WTC11 (cell line): ENCODE data around the gene CTCF. TPM values are rescaled to one million over a fixed set of nuclear protein-coding genes. Genes with fewer than 3 reads are reported as not detected.

Experiments
- ATAC-seq: fragments of 200-7000 bp; cut with Tn5 transposase; 2 replicates; pipeline ENCODE4 v1.10.0; 2021; ENCODE audit warnings: mild to moderate bottlenecking, moderate library complexity
- CTCF ChIA-PET: fragments of 300-600 bp; sonication (Branson Sonifier 250); formaldehyde crosslinking; loops from one replicate; lab custom pipeline; 2021; ENCODE audit warnings: antibody characterized with exemption; lab: Charles Lee
- POLR2A ChIA-PET: fragments of 350-600 bp; sonication (Branson Sonifier 250); formaldehyde crosslinking; loops from one replicate; lab custom pipeline; 2021; ENCODE audit warnings: antibody characterized with exemption; lab: Charles Lee
- DNase-seq: peaks from one replicate; pipeline ENCODE4 v3.0.0; 2021; ENCODE audit warnings: low spot score
- H3K27ac Mint-ChIP-seq: 2 replicates; pipeline ENCODE4 v1.8.0; 2021; ENCODE audit warnings: mixed read lengths
- H3K27me3 Mint-ChIP-seq: 2 replicates; pipeline ENCODE4 v1.8.0; 2021; ENCODE audit warnings: low read depth, mild to moderate bottlenecking, moderate library complexity, mixed read lengths
- H3K36me3 Mint-ChIP-seq: 2 replicates; pipeline ENCODE4 v1.8.0; 2021; ENCODE audit warnings: mixed read lengths
- H3K4me1 Mint-ChIP-seq: 2 replicates; pipeline ENCODE4 v1.8.0; 2022; ENCODE audit warnings: mixed read lengths
- H3K4me3 Mint-ChIP-seq: 2 replicates; pipeline ENCODE4 v1.8.0; 2021; ENCODE audit warnings: mild to moderate bottlenecking, moderate library complexity, mixed read lengths
- H3K9me3 Mint-ChIP-seq: 2 replicates; pipeline ENCODE4 v1.8.0; 2021; ENCODE audit warnings: mixed read lengths
- CBFB ChIP-seq: sonication (generic); formaldehyde crosslinking; IDR thresholded peaks from 2 replicates; pipeline ENCODE4 v1.8.1; 2022; ENCODE audit warnings: mild to moderate bottlenecking, low read depth, missing genetic modification reagents
- CDX4 ChIP-seq: fragments of 250-450 bp; sonication (Bioruptor Pico); IDR thresholded peaks from 2 replicates; pipeline ENCODE4 v1.9.0; 2021; ENCODE audit warnings: moderate library complexity, mild to moderate bottlenecking, inconsistent platforms, borderline replicate concordance
- ESRRA ChIP-seq: sonication (generic); formaldehyde crosslinking; IDR thresholded peaks from 2 replicates; pipeline ENCODE4 v1.8.1; 2022; ENCODE audit warnings: mild to moderate bottlenecking, missing genetic modification reagents, borderline replicate concordance
- FOXP1 ChIP-seq: sonication (generic); formaldehyde crosslinking; IDR thresholded peaks from 2 replicates; pipeline ENCODE4 v1.8.0; 2022; ENCODE audit warnings: missing genetic modification reagents, mild to moderate bottlenecking, moderate library complexity, borderline replicate concordance
- GTF2I ChIP-seq: fragments of 250-450 bp; sonication (Bioruptor Pico); conservative IDR thresholded peaks from 2 replicates; pipeline ENCODE4 v1.4.0; 2021; ENCODE audit warnings: mild to moderate bottlenecking
- HMGA2 ChIP-seq: fragments of 250-450 bp; sonication (Bioruptor Pico); IDR thresholded peaks from 2 replicates; pipeline ENCODE4 v1.4.0; 2021; ENCODE audit warnings: mild to moderate bottlenecking, moderate library complexity
- IRF2 ChIP-seq: sonication (generic); formaldehyde crosslinking; IDR thresholded peaks from 2 replicates; pipeline ENCODE4 v1.8.0; 2022; ENCODE audit warnings: low read depth, missing genetic modification reagents, borderline replicate concordance
- KAT7 ChIP-seq: sonication (generic); formaldehyde crosslinking; IDR thresholded peaks from 2 replicates; pipeline ENCODE4 v1.8.1; 2023; ENCODE audit warnings: missing genetic modification reagents, mild to moderate bottlenecking, borderline replicate concordance
- MXD4 ChIP-seq: fragments of 250-450 bp; sonication (Bioruptor Pico); IDR thresholded peaks from 2 replicates; pipeline ENCODE4 v1.8.0; 2021; ENCODE audit warnings: mild to moderate bottlenecking, moderate library complexity, borderline replicate concordance
- NFE2L1 ChIP-seq: sonication (generic); formaldehyde crosslinking; IDR thresholded peaks from 2 replicates; pipeline ENCODE4 v1.8.1; 2023; ENCODE audit warnings: missing genetic modification reagents
- OVOL2 ChIP-seq: fragments of 250-450 bp; sonication (Bioruptor Pico); IDR thresholded peaks from 2 replicates; pipeline ENCODE4 v1.9.0; 2021; ENCODE audit warnings: mild to moderate bottlenecking, borderline replicate concordance
- RELA ChIP-seq: sonication (generic); formaldehyde crosslinking; IDR thresholded peaks from 2 replicates; pipeline ENCODE4 v1.8.1; 2022; ENCODE audit warnings: missing genetic modification reagents, mild to moderate bottlenecking, borderline replicate concordance
- SMAD3 ChIP-seq: sonication (generic); formaldehyde crosslinking; IDR thresholded peaks from 2 replicates; pipeline ENCODE4 v1.8.0; 2022; ENCODE audit warnings: missing genetic modification reagents, mild to moderate bottlenecking, borderline replicate concordance
- TEAD4 ChIP-seq: sonication (generic); formaldehyde crosslinking; IDR thresholded peaks from 2 replicates; pipeline ENCODE4 v1.8.0; 2022; ENCODE audit warnings: mild to moderate bottlenecking, missing genetic modification reagents
- USF1 ChIP-seq: sonication (generic); formaldehyde crosslinking; IDR thresholded peaks from 2 replicates; pipeline ENCODE4 v1.8.0; 2022; ENCODE audit warnings: mild to moderate bottlenecking, missing genetic modification reagents
- ZBTB43 ChIP-seq: sonication (generic); formaldehyde crosslinking; IDR thresholded peaks from 2 replicates; pipeline ENCODE4 v1.8.1; 2023; ENCODE audit warnings: mild to moderate bottlenecking, missing genetic modification reagents
- ZNF121 ChIP-seq: sonication (generic); formaldehyde crosslinking; IDR thresholded peaks from 2 replicates; pipeline ENCODE4 v1.8.0; 2023; ENCODE audit warnings: missing genetic modification reagents
- ZNF425 ChIP-seq: fragments of 250-450 bp; sonication (Bioruptor Pico); conservative IDR thresholded peaks from 2 replicates; pipeline ENCODE4 v1.9.0; 2021; ENCODE audit warnings: mild to moderate bottlenecking
- ZNF671 ChIP-seq: fragments of 250-450 bp; sonication (Bioruptor Pico); IDR thresholded peaks from 2 replicates; pipeline ENCODE4 v1.8.0; 2021; ENCODE audit warnings: mild to moderate bottlenecking
- total RNA-seq: library from RNA; stranded (reverse); gene quantifications from 3 replicates; pipeline ENCODE4 v1.2.3, GENCODE V29; 2021
- TF ChIP-seq, protein P1 (sequence below): fragments of 250-450 bp; sonication (Bioruptor Pico); IDR thresholded peaks from 2 replicates; pipeline ENCODE4 v2.1.2; 2022; ENCODE audit warnings: mild to moderate bottlenecking, moderate library complexity
- TF ChIP-seq, protein P2 (sequence below): sonication (generic); formaldehyde crosslinking; IDR thresholded peaks from 2 replicates; pipeline ENCODE4 v1.8.0; 2023; ENCODE audit warnings: mild to moderate bottlenecking, missing genetic modification reagents

CTCF gene
- total RNA-seq, 1 experiment from 2014 or later, result 55.4 TPM

GRCh38 chr16:67647111-67647651, 84.9 kb downstream of the CTCF start:
- ChIA-PET CTCF (interaction anchor here (0.6 to 9.6 kb wide), 10 partner anchors 13 to 169 kb away, joined by 3 to 197 read pairs (median 10); partner anchors contain the start of genes ACD, C16orf86, CTCF and ENKD1), POLR2A (interaction anchor here (0.5 to 1.8 kb wide), 3 partner anchors 14 to 159 kb away, joined by 4 to 9 read pairs (median 6); partner anchors contain the start of genes ACD, CTCF and PARD6A)

GRCh38 chr16:67647681-67648080, 85.4 kb downstream of the CTCF start:
- ChIA-PET CTCF (interaction anchor here (1.2 to 9.6 kb wide), 12 partner anchors 13 to 169 kb away, joined by 3 to 197 read pairs (median 10); partner anchors contain the start of genes ACD, C16orf86, CTCF and ENKD1), POLR2A (interaction anchor here (0.5 to 1.6 kb wide), 3 partner anchors 13 to 159 kb away, joined by 3 to 9 read pairs (median 4); partner anchors contain the start of genes ACD and PARD6A)
- H3K9me3 Mint-ChIP-seq, result no peaks in the 10 kb centered on the region
- peaks cover 10% of the 10 kb centered on the region for H3K4me1 Mint-ChIP-seq
- H3K36me3 Mint-ChIP-seq, result no peaks in the 10 kb centered on the region; the same call in 1 of the 2 replicates
- DNase-seq (no peak), ATAC-seq (no peak)
- H3K27ac Mint-ChIP-seq, result no peak overlapping the region
- H3K4me3 Mint-ChIP-seq, result no peak overlapping the region
- H3K27me3 Mint-ChIP-seq, result peaks cover 80% of the 10 kb centered on the region
- TF ChIP-seq MXD4 (CRISPR knock-in tag) (no peak), RELA (CRISPR knock-in tag) (no peak), CBFB (CRISPR knock-in tag) (no peak), ZBTB43 (CRISPR knock-in tag) (no peak), TEAD4 (no peak), ZNF671 (no peak), SMAD3 (CRISPR knock-in tag) (no peak), KAT7 (CRISPR knock-in tag) (no peak), ESRRA (CRISPR knock-in tag) (no peak), ZNF121 (CRISPR knock-in tag) (no peak)

More at GRCh38 chr16:67647111-67647651, 84.9 kb downstream of the CTCF start:
- Mint-ChIP-seq H3K4me3 (no peak overlapping the region), H3K9me3 (no peaks in the 10 kb centered on the region), H3K4me1 (peaks cover 10% of the 10 kb centered on the region), H3K27ac (no peak overlapping the region), H3K36me3 (no peaks in the 10 kb centered on the region; the same call in 1 of the 2 replicates), H3K27me3 (peaks cover 76% of the 10 kb centered on the region)
- TF ChIP-seq, protein P1, sequence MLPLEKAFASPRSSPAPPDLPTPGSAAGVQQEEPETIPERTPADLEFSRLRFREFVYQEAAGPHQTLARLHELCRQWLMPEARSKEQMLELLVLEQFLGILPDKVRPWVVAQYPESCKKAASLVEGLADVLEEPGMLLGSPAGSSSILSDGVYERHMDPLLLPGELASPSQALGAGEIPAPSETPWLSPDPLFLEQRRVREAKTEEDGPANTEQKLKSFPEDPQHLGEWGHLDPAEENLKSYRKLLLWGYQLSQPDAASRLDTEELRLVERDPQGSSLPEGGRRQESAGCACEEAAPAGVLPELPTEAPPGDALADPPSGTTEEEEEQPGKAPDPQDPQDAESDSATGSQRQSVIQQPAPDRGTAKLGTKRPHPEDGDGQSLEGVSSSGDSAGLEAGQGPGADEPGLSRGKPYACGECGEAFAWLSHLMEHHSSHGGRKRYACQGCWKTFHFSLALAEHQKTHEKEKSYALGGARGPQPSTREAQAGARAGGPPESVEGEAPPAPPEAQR (CRISPR knock-in tag), result no peak
- TF ChIP-seq CDX4 (CRISPR knock-in tag) (no peak), FOXP1 (CRISPR knock-in tag) (no peak), IRF2 (no peak), ZNF121 (CRISPR knock-in tag) (no peak), ZNF425 (no peak), GTF2I (CRISPR knock-in tag) (no peak), HMGA2 (CRISPR knock-in tag) (no peak), OVOL2 (CRISPR knock-in tag) (no peak), NFE2L1 (CRISPR knock-in tag) (no peak), USF1 (CRISPR knock-in tag) (no peak)
- TF ChIP-seq, protein P2, sequence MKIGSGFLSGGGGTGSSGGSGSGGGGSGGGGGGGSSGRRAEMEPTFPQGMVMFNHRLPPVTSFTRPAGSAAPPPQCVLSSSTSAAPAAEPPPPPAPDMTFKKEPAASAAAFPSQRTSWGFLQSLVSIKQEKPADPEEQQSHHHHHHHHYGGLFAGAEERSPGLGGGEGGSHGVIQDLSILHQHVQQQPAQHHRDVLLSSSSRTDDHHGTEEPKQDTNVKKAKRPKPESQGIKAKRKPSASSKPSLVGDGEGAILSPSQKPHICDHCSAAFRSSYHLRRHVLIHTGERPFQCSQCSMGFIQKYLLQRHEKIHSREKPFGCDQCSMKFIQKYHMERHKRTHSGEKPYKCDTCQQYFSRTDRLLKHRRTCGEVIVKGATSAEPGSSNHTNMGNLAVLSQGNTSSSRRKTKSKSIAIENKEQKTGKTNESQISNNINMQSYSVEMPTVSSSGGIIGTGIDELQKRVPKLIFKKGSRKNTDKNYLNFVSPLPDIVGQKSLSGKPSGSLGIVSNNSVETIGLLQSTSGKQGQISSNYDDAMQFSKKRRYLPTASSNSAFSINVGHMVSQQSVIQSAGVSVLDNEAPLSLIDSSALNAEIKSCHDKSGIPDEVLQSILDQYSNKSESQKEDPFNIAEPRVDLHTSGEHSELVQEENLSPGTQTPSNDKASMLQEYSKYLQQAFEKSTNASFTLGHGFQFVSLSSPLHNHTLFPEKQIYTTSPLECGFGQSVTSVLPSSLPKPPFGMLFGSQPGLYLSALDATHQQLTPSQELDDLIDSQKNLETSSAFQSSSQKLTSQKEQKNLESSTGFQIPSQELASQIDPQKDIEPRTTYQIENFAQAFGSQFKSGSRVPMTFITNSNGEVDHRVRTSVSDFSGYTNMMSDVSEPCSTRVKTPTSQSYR (CRISPR knock-in tag), result no peak
- ATAC-seq, result no peak
- no peak for DNase-seq
